ENCODE measurements around the gene TADA1.
"Not testable (repeated sequence)": the region's sequence is repeated elsewhere in the genome, so short reads cannot be mapped to it uniquely, and the experiment has no call there.

Gene TADA1

DNA sequence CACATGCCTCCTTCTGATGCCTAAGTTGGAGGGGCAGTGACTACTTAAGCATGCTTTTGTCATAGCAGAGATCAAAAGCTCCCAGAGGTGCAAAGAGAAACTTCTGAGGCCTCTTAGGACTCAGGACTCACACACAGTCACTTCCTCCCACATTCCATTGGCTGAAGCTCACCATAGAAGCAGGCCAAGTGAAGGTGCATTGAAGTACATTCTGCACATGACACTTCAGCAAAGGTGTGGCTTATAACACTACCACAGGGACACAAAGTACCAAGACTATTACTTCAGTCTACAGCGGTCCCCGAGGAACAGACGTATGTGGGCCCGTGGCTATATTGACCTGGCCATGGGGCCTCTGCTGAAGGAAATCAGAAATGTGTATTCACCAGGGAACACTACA, 39.3 kb downstream of the TADA1 start:
- Histone ChIP-seq H3K4me3 (replicated peaks; ENCODE audit: insufficient read depth, low read length) (no peak overlapping the region), H3K27ac (replicated peaks) (no peak overlapping the region), H3K27me3 (ENCODE audit: insufficient read depth, poor library complexity, severe bottlenecking) (no peaks in the 10 kb centered on the region)
- DNase-seq (ENCODE audit: low read depth in 1 of 2, low spot score in 1 of 2): no peak
- TF ChIP-seq, protein P1, sequence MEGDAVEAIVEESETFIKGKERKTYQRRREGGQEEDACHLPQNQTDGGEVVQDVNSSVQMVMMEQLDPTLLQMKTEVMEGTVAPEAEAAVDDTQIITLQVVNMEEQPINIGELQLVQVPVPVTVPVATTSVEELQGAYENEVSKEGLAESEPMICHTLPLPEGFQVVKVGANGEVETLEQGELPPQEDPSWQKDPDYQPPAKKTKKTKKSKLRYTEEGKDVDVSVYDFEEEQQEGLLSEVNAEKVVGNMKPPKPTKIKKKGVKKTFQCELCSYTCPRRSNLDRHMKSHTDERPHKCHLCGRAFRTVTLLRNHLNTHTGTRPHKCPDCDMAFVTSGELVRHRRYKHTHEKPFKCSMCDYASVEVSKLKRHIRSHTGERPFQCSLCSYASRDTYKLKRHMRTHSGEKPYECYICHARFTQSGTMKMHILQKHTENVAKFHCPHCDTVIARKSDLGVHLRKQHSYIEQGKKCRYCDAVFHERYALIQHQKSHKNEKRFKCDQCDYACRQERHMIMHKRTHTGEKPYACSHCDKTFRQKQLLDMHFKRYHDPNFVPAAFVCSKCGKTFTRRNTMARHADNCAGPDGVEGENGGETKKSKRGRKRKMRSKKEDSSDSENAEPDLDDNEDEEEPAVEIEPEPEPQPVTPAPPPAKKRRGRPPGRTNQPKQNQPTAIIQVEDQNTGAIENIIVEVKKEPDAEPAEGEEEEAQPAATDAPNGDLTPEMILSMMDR (IDR thresholded peaks at IDR 0.05; ENCODE audit: insufficient read depth, low read length): no peak
- TF ChIP-seq, protein P2, sequence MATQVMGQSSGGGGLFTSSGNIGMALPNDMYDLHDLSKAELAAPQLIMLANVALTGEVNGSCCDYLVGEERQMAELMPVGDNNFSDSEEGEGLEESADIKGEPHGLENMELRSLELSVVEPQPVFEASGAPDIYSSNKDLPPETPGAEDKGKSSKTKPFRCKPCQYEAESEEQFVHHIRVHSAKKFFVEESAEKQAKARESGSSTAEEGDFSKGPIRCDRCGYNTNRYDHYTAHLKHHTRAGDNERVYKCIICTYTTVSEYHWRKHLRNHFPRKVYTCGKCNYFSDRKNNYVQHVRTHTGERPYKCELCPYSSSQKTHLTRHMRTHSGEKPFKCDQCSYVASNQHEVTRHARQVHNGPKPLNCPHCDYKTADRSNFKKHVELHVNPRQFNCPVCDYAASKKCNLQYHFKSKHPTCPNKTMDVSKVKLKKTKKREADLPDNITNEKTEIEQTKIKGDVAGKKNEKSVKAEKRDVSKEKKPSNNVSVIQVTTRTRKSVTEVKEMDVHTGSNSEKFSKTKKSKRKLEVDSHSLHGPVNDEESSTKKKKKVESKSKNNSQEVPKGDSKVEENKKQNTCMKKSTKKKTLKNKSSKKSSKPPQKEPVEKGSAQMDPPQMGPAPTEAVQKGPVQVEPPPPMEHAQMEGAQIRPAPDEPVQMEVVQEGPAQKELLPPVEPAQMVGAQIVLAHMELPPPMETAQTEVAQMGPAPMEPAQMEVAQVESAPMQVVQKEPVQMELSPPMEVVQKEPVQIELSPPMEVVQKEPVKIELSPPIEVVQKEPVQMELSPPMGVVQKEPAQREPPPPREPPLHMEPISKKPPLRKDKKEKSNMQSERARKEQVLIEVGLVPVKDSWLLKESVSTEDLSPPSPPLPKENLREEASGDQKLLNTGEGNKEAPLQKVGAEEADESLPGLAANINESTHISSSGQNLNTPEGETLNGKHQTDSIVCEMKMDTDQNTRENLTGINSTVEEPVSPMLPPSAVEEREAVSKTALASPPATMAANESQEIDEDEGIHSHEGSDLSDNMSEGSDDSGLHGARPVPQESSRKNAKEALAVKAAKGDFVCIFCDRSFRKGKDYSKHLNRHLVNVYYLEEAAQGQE (IDR thresholded peaks at IDR 0.05; ENCODE audit: insufficient replicate concordance, low read depth): no peak
- TF ChIP-seq POLR2AphosphoS5 (IDR thresholded peaks at IDR 0.05; ENCODE audit: low read depth) (no peak), SPI1 (IDR thresholded peaks at IDR 0.05; ENCODE audit: borderline replicate concordance, low read depth) (no peak)

DNA sequence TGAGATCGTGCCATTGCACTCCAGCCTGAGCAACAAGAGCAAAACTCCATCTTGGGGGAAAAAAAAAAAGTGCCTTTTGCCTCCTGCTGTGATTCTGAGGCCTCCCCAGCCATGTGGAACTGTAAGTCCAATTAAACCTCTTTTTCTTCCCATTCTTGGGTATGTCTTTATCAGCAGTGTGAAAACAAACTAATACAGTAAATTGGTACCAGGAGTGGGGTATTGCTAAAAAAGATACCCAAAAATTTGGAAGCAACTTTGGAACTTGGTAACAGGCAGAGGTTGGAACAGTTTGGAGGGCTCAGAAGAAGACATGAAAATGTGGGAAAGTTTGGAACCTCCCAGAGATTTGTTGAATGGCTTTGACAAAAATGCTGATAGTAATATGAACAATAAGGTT, 46.3 kb downstream of the TADA1 start:
- not testable (repeated sequence) for H3K4me3 ChIP-seq (replicated peaks; ENCODE audit: insufficient read depth, low read length); H3K27me3 ChIP-seq (ENCODE audit: insufficient read depth, poor library complexity, severe bottlenecking); H3K27ac ChIP-seq (replicated peaks); DNase-seq (ENCODE audit: low read depth in 1 of 2, low spot score in 1 of 2)

DNA sequence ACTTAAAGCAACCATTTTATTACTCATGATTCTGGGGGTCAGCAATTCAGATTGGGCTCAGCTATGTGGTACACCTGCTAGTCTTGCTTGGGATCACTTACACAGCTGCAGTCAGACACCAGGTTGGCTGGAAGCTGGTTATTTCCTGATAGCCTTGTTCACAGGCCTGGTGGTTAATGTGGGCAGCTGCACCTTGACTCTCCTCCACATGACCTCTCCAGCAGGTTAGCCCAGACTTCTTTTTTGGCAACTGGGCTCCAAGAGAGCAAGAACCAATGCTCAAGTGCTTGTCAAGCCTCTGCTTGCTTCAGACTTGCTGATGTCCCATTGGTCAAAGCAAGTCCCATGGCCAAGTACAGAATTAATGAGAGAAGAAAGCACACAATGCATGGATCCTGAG, 48.6 kb downstream of the TADA1 start:
- H3K27me3 ChIP-seq (ENCODE audit: insufficient read depth, poor library complexity, severe bottlenecking): no peaks in the 10 kb centered on the region
- H3K27ac ChIP-seq (replicated peaks): no peak overlapping the region
- TF ChIP-seq POLR2AphosphoS5 (IDR thresholded peaks at IDR 0.05; ENCODE audit: low read depth) (no peak), SPI1 (IDR thresholded peaks at IDR 0.05; ENCODE audit: borderline replicate concordance, low read depth) (no peak), GABPA (IDR thresholded peaks at IDR 0.05; ENCODE audit: low read depth) (no peak)
- TF ChIP-seq, protein P2 (IDR thresholded peaks at IDR 0.05; ENCODE audit: insufficient replicate concordance, low read depth): no peak
- TF ChIP-seq, protein P1 (IDR thresholded peaks at IDR 0.05; ENCODE audit: insufficient read depth, low read length): no peak
- DNase-seq (ENCODE audit: low read depth in 1 of 2, low spot score in 1 of 2): no peak
- H3K4me3 ChIP-seq (replicated peaks; ENCODE audit: insufficient read depth, low read length): no peak overlapping the region

DNA sequence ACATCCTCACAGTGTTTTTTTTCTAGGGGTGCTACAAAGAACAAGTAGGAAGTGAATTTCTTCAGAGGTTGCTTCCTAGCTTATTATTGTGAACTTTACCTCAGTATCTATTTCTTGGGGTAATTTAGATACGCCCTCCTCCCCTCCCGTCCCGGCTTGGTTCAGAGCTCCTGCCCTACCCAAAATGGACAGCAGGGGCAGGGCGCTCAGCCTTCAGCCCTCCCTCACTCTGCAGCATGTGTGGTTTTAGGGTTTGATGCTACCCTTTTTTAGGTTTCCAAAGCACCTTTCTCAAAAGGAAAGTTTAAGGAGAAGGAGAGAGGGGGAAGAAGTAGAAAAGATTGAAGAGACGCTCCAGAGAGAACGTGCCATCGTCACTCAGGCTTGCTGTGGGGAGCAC, 53.7 kb downstream of the TADA1 start:
- H3K27ac ChIP-seq (replicated peaks): no peak overlapping the region
- DNase-seq (ENCODE audit: low read depth in 1 of 2, low spot score in 1 of 2): no peak
- no peak overlapping the region for H3K4me3 ChIP-seq (replicated peaks; ENCODE audit: insufficient read depth, low read length)
- TF ChIP-seq GABPA (IDR thresholded peaks at IDR 0.05; ENCODE audit: low read depth) (no peak), POLR2AphosphoS5 (IDR thresholded peaks at IDR 0.05; ENCODE audit: low read depth) (no peak), SPI1 (IDR thresholded peaks at IDR 0.05; ENCODE audit: borderline replicate concordance, low read depth) (no peak)
- TF ChIP-seq, protein P1 (IDR thresholded peaks at IDR 0.05; ENCODE audit: insufficient read depth, low read length): no peak
- TF ChIP-seq, protein P2 (IDR thresholded peaks at IDR 0.05; ENCODE audit: insufficient replicate concordance, low read depth): no peak
- H3K27me3 ChIP-seq (ENCODE audit: insufficient read depth, poor library complexity, severe bottlenecking): peaks cover 2% of the 10 kb centered on the region

Measured in HL-60 (cell line).